Measurements from ENCODE around the gene LDB2.

GRCh38 chr4:16844816-16845586 lies 53.4 kb downstream of the LDB2 start:
- TF ChIP-seq POLR2A (IDR thresholded peaks at IDR 0.05; ENCODE audit: low read depth, low read length) (no peak), TAF1 (IDR thresholded peaks at IDR 0.05; ENCODE audit: borderline replicate concordance, low read depth, low read length) (no peak)
